NCI-H146 treated with DMSO at 0.1 percent for 48 hours (cell line): Measurements from ENCODE around the gene S100A14.

Experiments used
- DNase-seq: peaks from one replicate; lab custom pipeline; 2025; ENCODE audit not compliant: unreplicated experiment; lab: John Stamatoyannopoulos, UW

The S100A14 gene

DNA sequence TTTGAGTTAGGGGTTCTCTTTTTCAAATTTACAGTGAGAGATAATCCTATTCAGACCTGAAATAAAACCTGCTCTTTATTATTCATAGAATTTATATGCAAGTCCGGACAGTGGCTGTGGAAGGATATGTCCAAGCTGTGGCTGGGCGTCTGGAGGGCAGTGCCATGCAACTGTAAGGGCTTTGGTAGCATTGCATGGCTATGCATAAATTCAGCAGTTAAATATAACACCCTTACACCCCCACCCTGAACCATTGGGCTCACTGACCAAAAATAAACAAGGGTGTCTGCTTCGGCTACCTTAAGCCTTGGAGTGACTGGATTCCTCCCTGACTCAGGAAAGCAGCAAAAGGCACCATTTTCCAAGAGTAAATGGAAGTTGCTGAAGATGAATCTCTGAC lies 23.2 kb upstream of the S100A14 start:
- no peak for DNase-seq

DNA sequence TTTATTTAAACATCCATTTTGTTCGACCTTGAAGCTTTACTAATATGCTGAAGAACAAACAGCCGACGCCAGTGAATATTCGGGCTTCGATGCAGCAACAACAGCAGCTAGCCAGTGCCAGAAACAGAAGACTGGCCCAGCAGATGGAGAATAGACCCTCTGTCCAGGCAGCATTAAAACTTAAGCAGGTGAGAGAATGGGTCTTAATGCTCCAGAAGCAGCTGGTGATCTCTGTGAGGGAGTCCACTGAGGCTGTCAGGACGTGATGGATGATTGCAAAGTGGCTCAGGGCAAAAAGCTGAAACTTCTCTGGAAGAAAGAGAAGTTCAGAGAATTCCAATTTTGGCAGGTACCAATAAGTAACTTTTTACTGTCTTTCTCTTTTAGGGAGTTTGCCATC lies 22.1 kb upstream of the S100A14 start:
- no peak for DNase-seq

DNA sequence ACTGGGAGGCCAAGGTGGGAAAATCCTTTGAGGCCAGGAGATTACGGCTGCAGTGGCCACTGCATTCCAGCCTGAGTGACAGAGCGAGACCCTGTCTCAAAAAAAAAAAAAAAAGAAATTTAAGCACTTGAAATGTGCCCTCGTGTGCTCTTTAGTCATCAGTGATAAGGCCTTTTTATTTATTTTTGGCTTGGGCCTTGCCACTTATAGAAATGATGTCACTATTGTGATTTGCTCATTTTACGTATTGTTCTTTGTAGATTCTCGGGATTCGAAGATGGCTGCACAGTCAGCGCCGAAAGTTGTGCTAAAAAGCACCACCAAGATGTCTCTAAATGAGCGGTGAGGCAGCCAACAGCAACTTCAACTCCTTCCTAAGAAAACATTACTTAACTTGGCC lies 20.2 kb upstream of the S100A14 start:
- no peak for DNase-seq

DNA sequence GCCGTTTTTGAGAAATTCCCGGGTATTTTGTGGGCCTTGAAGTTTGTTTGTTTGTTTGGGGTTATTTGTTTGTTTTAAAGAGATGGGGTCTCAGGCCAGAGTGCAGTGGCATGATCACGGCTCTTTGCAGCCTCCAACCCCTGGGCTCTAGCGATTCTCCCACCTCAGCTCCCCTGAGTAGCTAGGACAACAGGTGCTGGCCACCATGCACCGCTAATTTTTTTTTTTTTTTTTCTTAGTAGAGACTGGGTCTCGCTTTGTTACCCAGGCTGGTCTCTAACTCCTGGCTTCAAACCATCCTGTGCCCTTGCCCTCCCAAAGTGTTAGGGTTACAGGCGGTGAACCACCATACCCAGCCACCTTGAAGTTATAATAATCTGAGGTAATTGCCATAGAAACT lies 19.7 kb upstream of the S100A14 start:
- no peak for DNase-seq

DNA sequence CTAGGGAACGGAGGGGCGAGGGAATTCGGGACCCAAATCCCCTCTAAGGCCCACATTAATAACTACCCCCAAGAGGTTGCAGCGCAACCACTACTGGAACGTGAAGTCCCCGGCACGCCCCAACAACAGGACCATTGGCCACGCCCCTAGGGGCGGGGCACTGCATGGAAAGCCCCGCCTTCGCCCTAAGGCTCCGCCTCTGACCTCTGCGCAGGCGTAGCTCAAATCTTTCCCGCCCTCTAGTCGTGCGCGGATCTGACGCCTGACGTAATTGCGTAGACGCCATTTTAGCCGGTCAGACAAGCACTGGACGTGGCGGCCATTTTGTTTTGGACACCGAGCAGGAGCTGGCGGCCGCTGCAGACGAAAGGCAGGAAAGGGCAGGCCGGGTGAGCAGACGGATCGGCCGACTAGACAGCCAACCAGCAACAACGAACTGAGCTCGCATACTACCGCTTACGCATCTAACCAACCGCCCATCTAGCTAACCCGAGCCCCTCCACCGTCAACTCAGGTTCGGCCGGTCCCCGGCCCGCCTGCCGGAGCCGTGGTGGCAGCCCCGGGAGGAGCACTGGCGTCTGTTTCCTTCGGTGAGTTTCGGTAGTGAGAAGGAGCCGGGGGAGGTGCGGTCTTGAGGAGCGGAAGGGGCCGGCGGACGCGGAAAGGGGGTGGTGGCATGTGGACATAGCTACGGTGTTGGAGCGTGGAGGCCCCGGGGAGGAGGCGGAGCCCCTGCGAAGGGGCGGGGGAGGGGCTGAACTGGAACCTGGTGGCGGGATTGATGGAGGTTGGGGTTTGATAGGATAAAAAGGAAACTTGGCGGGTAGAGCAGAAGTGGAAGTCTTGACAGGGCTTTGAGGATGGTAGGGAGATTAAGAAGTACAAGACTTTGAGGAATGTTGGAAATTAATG lies 17.9 kb upstream of the S100A14 start, which contains the start of gene CHTOP:
TSS of gene CHTOP (plus strand) at position 313 of the 912 bp plus-strand sequence. CDS start 2,523 bp downstream, outside the sequence.
- DNase-seq: peak; percentile 90

DNA sequence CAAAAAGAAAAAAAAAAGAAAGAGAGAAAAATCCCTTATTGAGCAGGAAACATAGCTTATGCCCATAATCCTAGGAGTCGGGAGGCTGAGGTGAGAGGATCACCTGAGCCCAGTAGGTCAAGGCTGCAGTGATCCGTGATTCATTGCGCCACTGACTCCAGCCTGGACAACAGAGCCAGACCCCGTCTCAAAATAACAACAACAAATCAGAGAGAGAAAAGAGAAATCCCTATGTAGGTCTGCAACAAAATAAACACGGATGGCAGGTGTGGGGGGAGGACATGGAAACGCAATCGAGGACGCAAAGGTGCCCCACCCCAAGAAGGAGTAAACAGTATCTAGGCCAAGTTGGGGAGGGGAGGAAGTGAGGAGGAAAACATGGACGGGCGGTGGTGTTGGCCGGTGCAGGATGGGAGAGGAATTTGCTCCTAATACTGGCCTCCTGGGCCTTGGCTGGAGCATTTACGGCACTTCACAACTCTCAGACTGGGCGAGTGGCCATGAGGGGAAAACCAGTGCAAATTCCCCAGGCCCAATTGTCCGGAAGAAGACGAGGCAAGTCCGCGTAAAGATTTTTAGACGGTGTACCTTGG lies 17.1 kb upstream of the S100A14 start:
- peak; percentile 27 for DNase-seq

DNA sequence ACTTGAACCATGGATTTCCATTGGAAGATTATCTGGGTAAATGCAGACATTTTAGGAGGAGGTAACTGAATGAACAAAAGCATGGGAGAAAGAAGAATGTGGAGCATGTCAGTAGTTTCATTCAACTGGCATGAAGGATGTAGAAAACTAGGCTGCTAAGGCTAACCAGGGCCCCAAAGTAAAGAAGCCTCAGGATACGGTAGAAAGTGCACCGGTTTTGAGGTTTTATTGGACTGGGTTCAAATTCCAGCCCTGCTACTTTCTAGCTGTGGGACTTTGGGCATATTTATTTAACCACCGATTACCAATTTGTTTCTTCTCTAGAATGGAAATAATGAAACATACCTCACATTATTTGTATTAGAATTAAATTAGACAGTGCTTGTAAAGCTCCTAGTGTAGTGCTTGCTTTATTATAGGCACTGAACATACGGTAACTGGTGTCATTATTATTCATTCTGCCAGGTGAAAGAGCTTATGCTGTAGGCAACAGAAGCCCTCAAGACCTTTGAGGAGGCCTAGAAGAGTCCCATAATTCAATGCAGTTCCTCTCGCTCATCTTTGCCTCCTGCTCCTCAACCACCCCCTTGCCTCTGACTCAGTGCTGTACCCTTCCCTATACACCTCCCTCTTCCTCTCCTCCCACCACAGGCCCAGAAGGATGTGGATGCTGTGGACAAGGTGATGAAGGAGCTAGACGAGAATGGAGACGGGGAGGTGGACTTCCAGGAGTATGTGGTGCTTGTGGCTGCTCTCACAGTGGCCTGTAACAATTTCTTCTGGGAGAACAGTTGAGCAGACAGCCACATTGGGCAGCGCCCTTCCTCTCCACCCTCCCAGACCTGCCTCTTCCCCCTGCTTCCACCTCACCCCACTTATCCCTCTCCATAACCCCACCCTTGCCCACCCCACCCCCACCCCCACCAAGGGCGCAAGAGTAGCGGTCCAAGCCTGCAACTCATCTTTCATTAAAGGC lies 15.2 kb upstream of the S100A14 start:
- no peak for DNase-seq

DNA sequence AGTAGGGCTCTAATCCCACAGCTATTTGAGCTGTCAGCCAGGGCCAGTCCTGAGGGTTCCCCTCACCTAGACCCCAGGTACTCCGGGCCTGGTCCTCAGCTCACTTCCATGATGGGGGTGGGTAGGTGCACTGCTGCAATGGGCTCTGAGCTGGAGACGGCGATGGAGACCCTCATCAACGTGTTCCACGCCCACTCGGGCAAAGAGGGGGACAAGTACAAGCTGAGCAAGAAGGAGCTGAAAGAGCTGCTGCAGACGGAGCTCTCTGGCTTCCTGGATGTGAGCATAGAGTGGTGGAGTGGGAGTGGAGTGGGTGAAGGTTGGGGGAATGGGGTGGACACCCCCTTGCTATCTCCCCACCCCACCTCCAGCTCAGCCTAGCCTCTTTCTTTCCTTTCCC lies 14.3 kb upstream of the S100A14 start:
- DNase-seq: no peak

DNA sequence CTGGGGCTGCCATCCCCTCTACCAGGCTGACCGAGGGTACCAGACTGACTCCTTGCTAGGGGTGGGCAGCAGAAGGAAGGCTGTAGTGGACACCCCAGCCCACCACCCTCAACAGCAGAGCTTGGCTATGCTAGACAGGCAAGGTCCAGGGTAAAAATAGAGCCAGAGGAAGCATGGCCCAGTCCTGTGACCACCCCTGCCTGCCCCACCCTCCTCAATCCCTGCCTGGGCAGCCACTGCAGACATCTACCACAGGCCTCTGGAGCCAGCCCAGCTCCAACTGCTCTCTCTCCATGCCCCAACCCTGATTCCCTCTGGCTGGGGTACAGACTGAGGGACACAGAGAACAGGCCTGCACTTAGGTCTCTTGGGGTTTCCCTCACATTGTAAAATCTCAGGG lies 13.8 kb upstream of the S100A14 start:
- DNase-seq: no peak

DNA sequence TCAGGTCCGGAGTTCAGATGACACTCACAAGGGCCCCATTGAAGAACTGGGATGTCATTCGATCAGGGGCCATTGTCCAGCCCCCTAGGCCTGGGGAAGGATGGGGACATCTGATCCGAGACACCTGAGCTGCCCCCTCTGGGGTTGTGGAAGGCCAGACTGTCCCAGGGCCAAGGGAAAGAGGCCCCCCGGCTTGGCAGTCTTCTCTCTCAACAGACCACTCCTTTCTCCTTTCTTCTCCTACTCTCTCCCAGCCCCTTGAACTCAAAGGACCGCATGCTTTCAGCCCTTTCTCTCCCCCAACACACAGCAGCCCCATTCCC lies 13.2 kb upstream of the S100A14 start:
- no peak for DNase-seq

DNA sequence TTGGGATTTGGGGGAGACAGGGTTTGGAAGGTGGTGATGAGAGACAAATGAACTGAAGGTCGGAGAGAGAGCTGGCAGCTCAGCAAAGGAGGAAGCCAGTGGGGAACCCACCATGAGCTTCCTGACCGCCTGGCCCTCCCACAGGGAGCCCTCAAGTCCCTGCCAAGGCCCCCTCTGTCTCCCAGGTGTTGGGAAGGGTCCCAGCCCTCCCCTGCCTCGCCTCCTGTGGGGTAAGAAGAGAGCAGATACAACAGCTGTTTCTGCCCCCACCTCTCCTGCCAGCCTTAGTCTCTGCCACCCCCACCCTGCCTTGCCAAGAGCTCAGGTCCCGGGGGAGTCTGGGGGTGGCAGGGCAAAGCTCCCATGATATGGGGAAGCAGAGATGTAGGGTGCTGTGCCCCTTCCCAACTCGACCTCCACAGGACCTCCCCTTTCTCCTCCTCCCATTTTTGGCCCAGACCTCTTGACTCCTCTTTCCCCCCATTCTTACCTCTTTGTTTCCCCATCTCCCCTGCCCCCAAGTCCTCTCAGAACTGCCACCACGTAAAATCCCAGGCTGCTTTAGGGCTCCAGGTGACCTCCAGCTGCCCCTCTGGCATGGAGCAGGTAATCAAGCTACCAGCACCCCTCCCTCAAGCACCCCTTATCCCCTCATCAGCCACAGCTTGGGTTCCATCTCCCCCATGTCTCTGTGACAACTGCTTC lies 12.7 kb upstream of the S100A14 start:
- DNase-seq: no peak

DNA sequence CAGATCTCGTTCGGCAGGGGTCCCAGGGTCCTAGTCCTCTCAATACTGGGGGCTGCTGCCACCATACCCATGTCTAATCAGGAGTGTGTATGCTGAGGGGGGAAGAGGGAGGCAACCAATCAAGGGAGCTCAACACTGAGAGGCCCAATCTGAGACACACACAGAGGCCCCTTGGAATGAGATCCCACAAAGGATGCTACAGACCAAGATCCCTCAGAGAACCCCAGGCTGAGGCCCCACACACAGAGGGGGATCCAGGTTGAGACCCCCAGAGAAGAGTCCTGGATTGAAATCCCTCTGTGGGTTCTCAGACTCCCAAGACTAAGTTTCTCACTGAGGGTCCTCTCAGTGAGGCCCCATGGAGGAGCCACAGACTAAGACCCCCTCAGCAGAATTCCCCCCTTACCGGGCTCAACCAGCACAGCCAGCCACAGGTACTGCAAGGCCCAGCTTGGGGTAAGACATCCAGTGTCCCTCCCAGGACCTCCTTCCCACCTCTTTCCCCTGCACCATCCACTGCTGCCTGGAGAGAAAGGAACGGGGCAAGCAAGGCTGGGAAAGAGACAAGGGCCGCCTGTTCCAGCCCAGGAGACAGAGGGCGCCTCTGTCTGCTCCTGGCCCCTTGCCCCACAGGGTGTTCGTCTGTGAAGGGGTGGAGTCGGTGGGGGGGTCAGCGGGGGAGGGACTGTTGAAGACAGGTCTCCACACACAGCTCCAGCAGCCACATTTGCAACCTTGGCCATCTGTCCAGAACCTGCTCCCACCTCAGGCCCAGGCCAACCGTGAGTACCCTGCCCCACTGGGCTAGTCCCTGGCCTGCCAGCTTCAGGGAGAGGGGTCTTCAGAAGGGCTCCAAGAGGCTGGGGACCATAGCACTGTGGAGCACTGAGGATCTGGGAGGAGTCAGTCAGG lies 11.8 kb upstream of the S100A14 start, which contains the start of gene S100A1:
TSS of gene S100A1 (plus strand) at position 720 of the 912 bp plus-strand sequence. CDS start 2,088 bp downstream, outside the sequence.
- no peak for DNase-seq

DNA sequence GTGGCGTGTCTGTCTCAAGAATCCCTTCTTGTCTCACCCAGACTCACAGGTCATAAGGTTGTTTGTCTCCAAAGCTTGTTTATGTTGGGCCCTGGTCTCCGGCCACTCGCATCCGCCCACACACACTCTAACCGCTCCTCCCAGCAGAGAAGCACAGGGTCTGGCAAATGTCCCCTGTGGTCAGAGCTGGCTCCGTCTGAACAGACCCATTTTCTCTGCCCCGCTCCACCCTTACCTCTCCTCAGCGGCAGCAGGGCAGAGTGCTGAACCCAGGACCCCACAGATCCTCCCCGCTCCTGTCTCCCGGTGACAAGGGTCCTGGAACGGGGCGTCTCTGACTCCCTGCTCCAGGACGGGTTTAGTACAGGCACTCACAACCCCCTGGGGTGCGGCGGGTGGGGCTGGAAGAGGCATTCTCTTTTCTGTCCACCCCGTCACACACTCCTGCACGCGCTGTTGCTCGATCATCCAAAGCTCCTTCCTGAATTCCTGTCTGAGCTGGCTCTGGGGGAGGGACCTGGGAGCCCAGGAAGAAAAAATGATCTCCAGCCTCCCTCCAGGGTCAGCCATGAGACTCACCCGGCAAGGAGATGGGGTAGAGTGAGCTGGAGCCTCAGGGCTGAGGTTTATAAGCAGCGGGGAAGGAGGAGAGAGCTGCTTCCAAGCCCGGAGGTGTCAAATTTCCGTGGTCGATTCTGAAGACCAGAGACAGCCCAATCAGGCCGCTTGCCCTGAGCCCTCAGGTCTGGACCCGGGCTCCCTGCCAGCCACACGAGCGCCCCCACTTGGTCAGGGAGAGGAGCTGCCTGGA lies 11.0 kb upstream of the S100A14 start, which contains the start of gene S100A13:
TSS of gene S100A13 (minus strand) at position 602 of the 811 bp plus-strand sequence. CDS start 1,033 bp downstream, outside the sequence.
- DNase-seq: peak; percentile 90

DNA sequence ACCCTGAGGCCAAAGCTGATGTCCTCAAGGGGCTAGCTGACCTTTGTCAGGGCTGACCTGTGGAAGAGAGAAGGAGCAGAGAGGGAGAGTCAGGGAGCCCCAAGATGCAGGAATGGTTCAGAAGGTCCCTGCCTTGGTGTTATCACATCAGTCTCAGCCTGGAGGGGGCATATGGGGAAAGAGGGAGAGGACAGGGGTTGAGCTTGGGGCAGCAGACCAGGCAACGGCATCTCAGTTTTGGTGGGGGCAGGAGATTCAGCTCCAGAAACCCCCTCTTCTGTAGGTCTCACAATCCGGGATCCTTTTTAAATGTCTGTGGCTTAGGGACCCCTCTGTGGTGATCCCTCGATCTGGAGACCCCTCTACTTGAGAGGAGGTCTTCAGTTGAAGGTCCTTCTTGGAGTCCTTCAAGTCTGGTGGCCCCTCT lies 10.4 kb upstream of the S100A14 start:
- DNase-seq: no peak

DNA sequence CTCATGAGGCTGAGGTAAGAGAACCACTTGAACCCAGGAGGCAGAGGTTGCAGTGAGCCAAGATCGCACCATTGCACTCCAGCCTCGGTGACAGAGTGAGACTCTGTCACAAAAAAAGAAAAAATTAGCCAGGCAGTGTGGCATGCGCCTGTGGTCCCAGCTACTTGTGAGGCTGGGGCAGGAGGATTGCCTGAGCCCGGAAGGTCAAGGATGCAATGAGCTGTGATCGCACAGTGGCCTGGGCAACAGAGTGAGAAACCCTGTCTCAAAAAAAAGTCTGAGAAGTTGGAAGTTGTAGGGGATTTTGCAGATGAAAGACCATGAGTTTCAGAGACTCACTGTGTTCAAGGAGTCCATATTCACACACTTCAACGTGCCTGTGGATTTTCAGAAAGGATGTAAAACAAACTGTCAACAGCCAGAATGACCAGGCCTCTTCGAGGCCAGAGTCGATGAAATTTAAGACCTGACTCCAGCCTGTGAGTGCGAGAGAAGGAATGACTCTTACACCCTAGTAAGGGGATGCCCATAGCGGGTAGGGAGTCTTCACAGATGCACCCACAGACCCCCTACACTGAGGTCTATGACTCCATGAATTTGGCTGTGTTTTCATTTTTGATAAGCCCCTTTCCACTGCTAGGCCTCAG lies 9.0 kb upstream of the S100A14 start:
- DNase-seq: no peak

DNA sequence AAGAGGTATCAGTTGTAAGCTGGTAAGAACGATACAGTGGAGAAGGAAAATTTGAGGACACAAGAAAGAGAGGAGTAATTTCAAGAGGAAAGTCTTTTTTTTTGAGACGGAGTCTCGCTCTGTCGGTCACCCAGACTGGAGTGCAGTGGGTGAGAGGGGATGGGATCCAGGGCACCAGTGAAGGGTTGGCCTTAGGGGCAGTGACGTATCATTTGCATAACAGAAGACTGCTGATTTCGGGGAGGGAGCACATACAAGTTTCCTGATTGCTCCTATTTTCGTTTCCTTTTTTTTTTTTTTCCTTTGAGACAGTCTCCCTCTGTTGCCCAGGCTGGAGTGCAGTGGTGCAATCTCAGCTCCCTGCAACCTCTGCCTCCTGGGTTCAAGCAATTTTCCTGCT lies 7.0 kb upstream of the S100A14 start:
- no peak for DNase-seq

DNA sequence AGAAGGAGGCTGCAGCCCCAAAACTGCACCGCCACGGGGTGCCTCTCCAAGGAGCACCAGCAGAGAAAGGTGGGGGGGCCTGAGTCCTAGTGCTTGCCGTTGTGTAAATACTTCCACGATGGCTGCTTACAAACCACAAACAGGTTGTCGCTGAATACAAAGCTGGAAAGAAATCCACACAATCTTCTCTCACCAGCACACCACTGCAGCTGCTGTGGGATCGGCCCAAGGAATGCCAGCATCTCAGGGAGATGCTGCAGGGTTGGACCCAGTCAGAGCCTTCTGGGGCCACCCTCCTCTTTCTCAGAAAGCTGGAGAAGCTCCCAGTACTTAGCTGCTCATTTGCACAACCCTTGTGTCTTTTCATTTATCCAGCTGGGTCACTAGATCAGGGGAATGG lies 3.0 kb upstream of the S100A14 start:
- no peak for DNase-seq

DNA sequence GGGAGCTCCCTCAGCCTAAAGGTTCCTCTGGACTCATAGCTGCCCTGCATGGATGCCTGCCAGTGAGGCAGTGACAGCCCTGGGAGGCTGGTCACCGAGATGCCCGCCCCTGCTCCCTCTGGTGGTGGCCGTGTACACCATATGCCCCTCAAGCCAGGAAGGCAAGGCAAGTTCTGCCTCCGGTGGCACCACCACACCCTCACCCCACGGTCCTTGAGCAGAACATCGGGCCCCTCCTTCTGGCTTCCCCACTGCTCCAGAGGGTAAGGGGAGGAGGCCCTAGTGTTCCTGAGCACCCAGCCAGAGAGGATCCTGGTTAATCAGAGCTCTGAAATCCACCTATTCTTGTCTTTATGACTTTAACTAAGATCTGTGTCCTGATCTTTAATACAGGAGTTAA lies 1.5 kb upstream of the S100A14 start:
- no peak for DNase-seq
